DOHH2 (cell line): ENCODE measurements around the gene ZFHX2.

Source experiments
- CTCF ChIP-seq: fragments of 200-600 bp; sonication (generic); IDR thresholded peaks from one replicate; pipeline ENCODE4 v1.5.1; 2014; ENCODE audit warnings: antibody characterized with exemption, mild to moderate bottlenecking, low read depth, low read length; ENCODE audit not compliant: poor library complexity, severe bottlenecking
- EZH2phosphoT487 ChIP-seq: fragments of 200-600 bp; sonication (generic); IDR thresholded peaks from 2 replicates; pipeline ENCODE4 v1.6.1; 2017; ENCODE audit warnings: borderline replicate concordance, mild to moderate bottlenecking, antibody characterized with exemption, low read length, moderate library complexity, mixed read lengths

- TF ChIP-seq CTCF (no peak), EZH2phosphoT487 (no peak)
These were observed 26.6 kb downstream of the ZFHX2 start for GRCh38 chr14:23524954-23525353.
